Fibroblast of pulmonary artery (primary cell): Measurements from ENCODE around the gene COL2A1.

Source experiments
- DNase-seq: peaks from one replicate; pipeline ENCODE4 v3.0.0-alpha.2; 2010; ENCODE audit warnings: low read depth
- H3K4me3 ChIP-seq: replicated peaks from 2 replicates; pipeline ENCODE4 v1.5.1; 2011; ENCODE audit warnings: low read depth, mild to moderate bottlenecking, control low read depth, low read length, moderate library complexity
- TF ChIP-seq, protein P1 (sequence below): IDR thresholded peaks from 2 replicates; pipeline ENCODE4 v1.5.1; 2011; ENCODE audit warnings: mild to moderate bottlenecking, control low read depth, low read length, inconsistent platforms; ENCODE audit errors: missing control alignments

Gene COL2A1

DNA sequence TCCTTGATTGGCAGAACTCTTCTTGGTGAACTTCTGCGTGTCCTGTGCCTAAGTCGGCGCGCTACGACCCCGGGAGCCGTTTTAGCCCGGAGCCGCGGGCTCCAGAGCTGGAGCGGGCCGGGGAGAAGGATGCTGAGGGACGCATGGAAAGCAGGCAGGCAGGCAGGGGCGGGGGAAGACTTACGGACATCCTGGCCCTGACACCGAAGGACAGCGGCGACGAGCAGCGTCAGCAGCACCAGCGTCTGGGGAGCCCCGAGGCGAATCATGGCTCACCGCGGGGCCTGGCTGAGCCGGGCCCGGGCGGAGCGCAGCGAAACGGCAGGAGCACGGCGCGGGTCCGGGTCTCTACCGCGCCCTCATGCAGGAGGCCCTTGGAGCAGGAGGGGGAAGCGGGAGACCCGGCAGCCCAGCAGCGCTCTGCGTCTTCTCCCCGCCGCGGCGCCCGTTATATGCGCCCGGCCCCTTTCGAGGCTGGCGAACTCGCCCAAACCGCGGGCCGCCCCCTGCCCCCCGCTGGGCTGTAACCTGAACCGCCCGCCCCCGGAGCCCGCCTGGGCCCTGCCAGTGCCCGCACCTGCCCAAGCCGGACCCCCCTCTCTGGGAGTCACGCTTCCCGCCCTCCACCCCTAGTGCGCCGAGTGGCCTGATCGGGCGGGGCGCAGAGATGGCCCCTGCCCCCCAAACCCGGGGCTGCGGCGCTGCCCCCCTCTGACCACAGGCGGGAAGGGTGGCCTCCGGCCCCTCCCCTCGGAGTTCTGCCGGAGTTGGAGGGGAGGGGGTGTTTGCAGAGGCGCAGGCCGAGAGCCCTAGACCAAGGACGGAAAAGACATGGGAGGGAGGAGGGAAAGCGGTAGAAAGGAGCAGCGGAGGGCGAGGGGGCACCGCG is at the start of gene COL2A1:
COL2A1 (minus strand) TSS at position 424 of the 889 bp plus-strand sequence; CDS start at position 269, 155 bp downstream.
- TF ChIP-seq, protein P1, sequence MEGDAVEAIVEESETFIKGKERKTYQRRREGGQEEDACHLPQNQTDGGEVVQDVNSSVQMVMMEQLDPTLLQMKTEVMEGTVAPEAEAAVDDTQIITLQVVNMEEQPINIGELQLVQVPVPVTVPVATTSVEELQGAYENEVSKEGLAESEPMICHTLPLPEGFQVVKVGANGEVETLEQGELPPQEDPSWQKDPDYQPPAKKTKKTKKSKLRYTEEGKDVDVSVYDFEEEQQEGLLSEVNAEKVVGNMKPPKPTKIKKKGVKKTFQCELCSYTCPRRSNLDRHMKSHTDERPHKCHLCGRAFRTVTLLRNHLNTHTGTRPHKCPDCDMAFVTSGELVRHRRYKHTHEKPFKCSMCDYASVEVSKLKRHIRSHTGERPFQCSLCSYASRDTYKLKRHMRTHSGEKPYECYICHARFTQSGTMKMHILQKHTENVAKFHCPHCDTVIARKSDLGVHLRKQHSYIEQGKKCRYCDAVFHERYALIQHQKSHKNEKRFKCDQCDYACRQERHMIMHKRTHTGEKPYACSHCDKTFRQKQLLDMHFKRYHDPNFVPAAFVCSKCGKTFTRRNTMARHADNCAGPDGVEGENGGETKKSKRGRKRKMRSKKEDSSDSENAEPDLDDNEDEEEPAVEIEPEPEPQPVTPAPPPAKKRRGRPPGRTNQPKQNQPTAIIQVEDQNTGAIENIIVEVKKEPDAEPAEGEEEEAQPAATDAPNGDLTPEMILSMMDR, result no peak
- DNase-seq, result no peak
- H3K4me3 ChIP-seq, result no peak within 1 kb of the TSS

DNA sequence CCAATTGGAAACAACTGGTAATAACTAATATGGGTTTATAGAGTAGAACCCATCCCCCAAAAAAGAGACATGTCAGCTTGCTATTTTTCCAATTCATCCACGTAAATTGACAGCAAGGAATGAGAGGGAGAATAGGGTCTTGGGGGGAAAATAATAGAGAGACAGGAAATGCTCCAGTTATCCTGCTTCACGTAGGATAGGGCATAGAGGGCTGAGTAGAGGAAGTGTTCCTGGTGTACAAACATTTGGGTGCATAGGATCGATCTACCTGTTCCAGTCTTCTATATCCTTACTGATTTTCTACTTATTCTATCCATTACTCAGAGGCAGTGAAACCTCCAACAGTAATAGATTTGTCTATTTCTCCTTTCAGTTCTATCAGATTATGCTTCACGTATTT is 49.6 kb upstream of the COL2A1 start:
- TF ChIP-seq, protein P1, result no peak
- no peak for DNase-seq
- H3K4me3 ChIP-seq, result no peak overlapping the region

DNA sequence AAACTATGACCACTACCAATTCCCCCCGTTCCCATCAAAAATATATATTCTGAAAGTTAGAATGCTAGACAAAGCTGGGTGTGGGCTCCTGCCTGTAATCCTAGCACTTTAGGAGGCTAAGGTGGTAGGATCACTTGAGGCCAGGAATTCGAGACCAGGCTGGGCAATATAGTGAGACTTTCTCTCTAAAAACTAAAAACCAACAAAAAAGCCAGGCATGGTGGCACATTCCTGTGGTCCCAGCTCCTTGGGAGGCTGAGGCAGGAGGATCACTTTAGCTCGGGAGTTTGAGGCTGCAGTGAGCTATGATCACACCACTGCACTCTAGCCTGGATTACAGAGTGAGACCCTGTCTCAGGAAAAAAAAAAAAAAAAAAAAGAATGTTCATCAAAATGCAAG is 48.8 kb upstream of the COL2A1 start:
- H3K4me3 ChIP-seq, result no peak overlapping the region
- DNase-seq, result no peak
- TF ChIP-seq, protein P1, result no peak

DNA sequence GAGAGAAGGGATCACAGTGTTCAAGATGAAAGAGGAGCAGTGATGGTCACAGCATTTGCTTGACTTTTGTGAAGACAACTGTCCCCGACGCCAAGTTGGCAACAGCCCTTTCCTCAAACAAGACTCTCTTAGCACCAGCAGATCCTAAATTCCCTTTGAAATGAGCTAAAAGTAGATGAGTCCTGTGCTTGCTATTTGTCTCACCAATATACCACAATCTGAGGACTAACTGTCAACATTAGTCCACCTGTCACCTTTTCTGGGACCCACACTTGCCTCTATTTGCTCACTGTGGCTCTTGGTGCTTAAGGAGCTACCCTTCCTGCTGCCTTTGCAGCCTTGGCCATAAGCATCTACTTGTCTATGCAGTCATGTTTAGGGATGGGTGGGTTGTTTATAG is 47.4 kb upstream of the COL2A1 start:
- TF ChIP-seq, protein P1, result no peak
- no peak for DNase-seq
- no peak overlapping the region for H3K4me3 ChIP-seq

DNA sequence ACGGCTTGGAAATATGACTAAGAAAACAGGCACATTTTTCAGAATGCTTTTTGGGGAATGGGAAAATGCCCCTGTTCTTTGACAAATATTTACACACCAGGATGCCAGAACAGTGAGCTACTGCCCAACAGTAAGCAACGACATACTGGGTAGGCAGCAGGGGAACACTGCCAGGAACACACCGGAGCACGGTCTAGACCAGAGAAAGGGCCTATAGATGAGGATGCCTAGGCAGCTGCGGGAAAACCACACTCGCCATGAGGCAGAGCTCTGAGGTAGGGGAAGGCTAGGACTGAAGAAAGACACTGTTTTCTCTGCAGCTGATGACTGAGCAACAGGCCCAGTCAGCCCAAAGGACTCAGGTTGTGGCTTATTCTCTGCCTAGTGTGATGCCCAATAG is 45.9 kb upstream of the COL2A1 start:
- no peak overlapping the region for H3K4me3 ChIP-seq
- TF ChIP-seq, protein P1, result no peak
- no peak for DNase-seq

DNA sequence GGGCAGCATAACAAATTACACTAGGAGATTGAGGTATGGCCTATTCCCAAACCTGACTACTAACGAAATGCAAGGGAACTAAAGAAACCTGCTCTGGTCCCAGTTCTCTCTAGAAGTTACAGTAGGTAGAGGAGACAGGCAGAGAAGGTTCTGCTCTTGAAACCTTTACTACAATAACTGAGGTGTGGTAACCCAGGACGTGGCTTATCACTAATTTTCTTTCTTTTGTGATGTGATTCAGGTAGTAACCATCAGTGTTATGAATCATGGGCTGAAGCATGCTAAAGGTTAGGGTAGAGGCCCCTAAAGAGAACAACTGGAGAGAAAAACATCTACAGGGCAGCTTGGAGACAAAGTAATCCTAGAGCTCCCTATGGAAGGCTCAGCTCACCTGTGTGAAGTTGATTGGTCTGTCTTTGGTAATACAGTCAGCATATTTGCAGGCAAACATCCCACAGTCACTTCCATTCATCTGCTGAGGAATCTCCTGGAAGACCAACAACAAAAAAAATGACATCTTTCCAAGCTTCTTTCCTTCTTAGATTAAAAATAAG is 41.8 kb upstream of the COL2A1 start:
- no peak overlapping the region for H3K4me3 ChIP-seq
- no peak for DNase-seq
- TF ChIP-seq, protein P1, result no peak
